GM21723 (cell line): ENCODE results near the gene MRPS2.

ENCODE experiments used
- ATAC-seq: cut with Tn5 transposase; IDR thresholded peaks from one replicate; pipeline ENCODE4 v1.9.1; 2021; ENCODE audit warnings: mild to moderate bottlenecking, moderate library complexity; ENCODE audit not compliant: unreplicated experiment

MRPS2 gene

GRCh38 chr9:135498381-135499126 lies 1.9 kb upstream of the MRPS2 start:
- no peak for ATAC-seq

GRCh38 chr9:135499326-135500070 lies 984 bp upstream of the MRPS2 start:
- peak; percentile 52 for ATAC-seq

- ATAC-seq: peak; percentile 11
Observed at GRCh38 chr9:135500071-135500524, 384 bp upstream of the MRPS2 start.

GRCh38 chr9:135501261-135502167 lies 1.0 kb downstream of the MRPS2 start:
- no peak for ATAC-seq

- no peak for ATAC-seq
Observed at GRCh38 chr9:135502168-135502872, 1.8 kb downstream of the MRPS2 start.

- ATAC-seq: no peak
Observed at GRCh38 chr9:135502873-135503321, 2.4 kb downstream of the MRPS2 start.

- ATAC-seq: no peak
Observed at GRCh38 chr9:135503371-135504261, 3.1 kb downstream of the MRPS2 start.

GRCh38 chr9:135504262-135505243 lies 4.1 kb downstream of the MRPS2 start:
- ATAC-seq: no peak

GRCh38 chr9:135505406-135506187 lies 5.1 kb downstream of the MRPS2 start:
- ATAC-seq: no peak

GRCh38 chr9:135506327-135507103 lies 6.0 kb downstream of the MRPS2 start:
- ATAC-seq: no peak

GRCh38 chr9:135507104-135508035 lies 6.9 kb downstream of the MRPS2 start:
- ATAC-seq: no peak

- no peak for ATAC-seq
Observed at GRCh38 chr9:135508211-135508820, 7.8 kb downstream of the MRPS2 start.

GRCh38 chr9:135509458-135509857 lies 9.0 kb downstream of the MRPS2 start:
- no peak for ATAC-seq

GRCh38 chr9:135512241-135512603 lies 11.7 kb downstream of the MRPS2 start:
- ATAC-seq: no peak

- no peak for ATAC-seq
Observed at GRCh38 chr9:135512904-135513303, 12.4 kb downstream of the MRPS2 start.
